ENCODE measurements around the gene PLEK.

GRCh38 chr2:68374184-68374583 is 9.1 kb downstream of the PLEK start:
- TF ChIP-seq CTCF (IDR thresholded peaks at IDR 0.05) (no peak), POLR2AphosphoS5 (IDR thresholded peaks at IDR 0.05) (no peak)
